ENCODE measurements around the gene PARD3B. TPM values are rescaled to one million over a fixed set of nuclear protein-coding genes. Genes with fewer than 3 reads are reported as not detected.

Gene PARD3B
- total RNA-seq, 1 experiment from 2014 or later = 10.1 TPM

GRCh38 chr2:204713211-204713610, 167.9 kb downstream of the PARD3B start:
- DNase-seq = no peak
- H3K36me3 Mint-ChIP-seq (ENCODE audit: insufficient read depth, unreplicated experiment) = no peaks in the 10 kb centered on the region
- CTCF ChIA-PET = no interaction called here
- intact Hi-C loops (cut with micrococcal nuclease; ENCODE audit: unreplicated experiment) = no loop called here
- H3K9me3 Mint-ChIP-seq (ENCODE audit: low read depth, unreplicated experiment) = no peaks in the 10 kb centered on the region
- no TSS peak for BruUV-seq (replicated peaks)
- H3K27ac Mint-ChIP-seq (ENCODE audit: unreplicated experiment) = no peak overlapping the region
- no peaks in the 10 kb centered on the region for H3K27me3 Mint-ChIP-seq (ENCODE audit: unreplicated experiment)
- no peak overlapping the region for H3K4me3 Mint-ChIP-seq (ENCODE audit: low read depth, unreplicated experiment)
- H3K4me1 Mint-ChIP-seq (ENCODE audit: low read depth, unreplicated experiment) = no peaks in the 10 kb centered on the region
- TF ChIP-seq, protein P1, sequence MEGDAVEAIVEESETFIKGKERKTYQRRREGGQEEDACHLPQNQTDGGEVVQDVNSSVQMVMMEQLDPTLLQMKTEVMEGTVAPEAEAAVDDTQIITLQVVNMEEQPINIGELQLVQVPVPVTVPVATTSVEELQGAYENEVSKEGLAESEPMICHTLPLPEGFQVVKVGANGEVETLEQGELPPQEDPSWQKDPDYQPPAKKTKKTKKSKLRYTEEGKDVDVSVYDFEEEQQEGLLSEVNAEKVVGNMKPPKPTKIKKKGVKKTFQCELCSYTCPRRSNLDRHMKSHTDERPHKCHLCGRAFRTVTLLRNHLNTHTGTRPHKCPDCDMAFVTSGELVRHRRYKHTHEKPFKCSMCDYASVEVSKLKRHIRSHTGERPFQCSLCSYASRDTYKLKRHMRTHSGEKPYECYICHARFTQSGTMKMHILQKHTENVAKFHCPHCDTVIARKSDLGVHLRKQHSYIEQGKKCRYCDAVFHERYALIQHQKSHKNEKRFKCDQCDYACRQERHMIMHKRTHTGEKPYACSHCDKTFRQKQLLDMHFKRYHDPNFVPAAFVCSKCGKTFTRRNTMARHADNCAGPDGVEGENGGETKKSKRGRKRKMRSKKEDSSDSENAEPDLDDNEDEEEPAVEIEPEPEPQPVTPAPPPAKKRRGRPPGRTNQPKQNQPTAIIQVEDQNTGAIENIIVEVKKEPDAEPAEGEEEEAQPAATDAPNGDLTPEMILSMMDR (IDR thresholded peaks at IDR 0.05; ENCODE audit: unreplicated experiment) = no peak

DNA sequence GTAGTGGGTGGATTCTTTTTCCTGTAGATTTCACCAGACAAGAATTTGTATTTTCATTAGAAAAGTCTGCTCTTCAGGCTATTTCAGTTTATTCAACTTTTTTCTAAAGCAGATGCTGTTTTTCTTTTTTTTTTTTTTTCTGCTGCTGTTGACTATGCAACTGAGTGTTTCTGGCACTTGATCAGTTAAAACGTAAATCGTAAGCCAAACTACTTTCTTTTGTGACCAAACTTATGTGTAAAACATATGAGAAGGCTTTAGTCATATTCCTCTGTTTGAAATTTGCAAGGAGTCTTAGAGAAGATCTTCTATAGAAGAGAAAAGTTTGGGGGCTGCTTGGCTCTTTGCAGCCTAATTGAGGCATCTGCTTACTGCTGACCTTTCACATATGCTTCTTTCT, 170.1 kb downstream of the PARD3B start:
- Mint-ChIP-seq H3K27ac (ENCODE audit: unreplicated experiment) (no peak overlapping the region), H3K27me3 (ENCODE audit: unreplicated experiment) (no peaks in the 10 kb centered on the region), H3K4me3 (ENCODE audit: low read depth, unreplicated experiment) (no peak overlapping the region), H3K4me1 (ENCODE audit: low read depth, unreplicated experiment) (no peaks in the 10 kb centered on the region), H3K36me3 (ENCODE audit: insufficient read depth, unreplicated experiment) (no peaks in the 10 kb centered on the region), H3K9me3 (ENCODE audit: low read depth, unreplicated experiment) (no peaks in the 10 kb centered on the region)
- CTCF ChIA-PET = no interaction called here
- intact Hi-C loops (cut with micrococcal nuclease; ENCODE audit: unreplicated experiment) = no loop called here
- no peak for DNase-seq
- no TSS peak for BruUV-seq (replicated peaks)
- TF ChIP-seq, protein P1 (IDR thresholded peaks at IDR 0.05; ENCODE audit: unreplicated experiment) = no peak

GRCh38 chr2:204717591-204717990, 172.3 kb downstream of the PARD3B start:
- TF ChIP-seq, protein P1 (IDR thresholded peaks at IDR 0.05; ENCODE audit: unreplicated experiment) = no peak
- intact Hi-C loops (cut with micrococcal nuclease; ENCODE audit: unreplicated experiment) = no loop called here
- H3K36me3 Mint-ChIP-seq (ENCODE audit: insufficient read depth, unreplicated experiment) = no peaks in the 10 kb centered on the region
- H3K4me3 Mint-ChIP-seq (ENCODE audit: low read depth, unreplicated experiment) = no peak overlapping the region
- no peak for DNase-seq
- no peaks in the 10 kb centered on the region for H3K27me3 Mint-ChIP-seq (ENCODE audit: unreplicated experiment)
- no peaks in the 10 kb centered on the region for H3K4me1 Mint-ChIP-seq (ENCODE audit: low read depth, unreplicated experiment)
- no peak overlapping the region for H3K27ac Mint-ChIP-seq (ENCODE audit: unreplicated experiment)
- BruUV-seq (replicated peaks) = no TSS peak
- no peaks in the 10 kb centered on the region for H3K9me3 Mint-ChIP-seq (ENCODE audit: low read depth, unreplicated experiment)
- CTCF ChIA-PET = no interaction called here

DNA sequence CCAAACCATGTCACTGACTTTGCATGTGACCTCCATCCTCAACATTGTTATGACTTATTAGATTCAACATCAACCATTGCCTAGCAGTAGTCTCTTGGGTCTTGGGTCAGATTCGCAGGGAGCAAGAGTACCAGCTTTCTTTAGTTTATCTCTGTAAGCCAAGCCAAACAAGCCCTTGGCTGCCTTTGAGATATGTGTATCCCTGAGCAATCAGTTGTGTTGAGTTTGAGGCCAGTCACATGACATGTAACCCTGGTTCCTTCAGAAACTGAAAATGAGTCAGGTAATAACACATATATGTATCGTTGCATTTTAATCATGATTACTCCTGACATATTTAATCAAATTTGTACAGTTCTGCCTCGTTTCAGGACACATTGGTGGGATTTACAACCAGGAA, 173.3 kb downstream of the PARD3B start:
- Mint-ChIP-seq H3K36me3 (ENCODE audit: insufficient read depth, unreplicated experiment) (no peaks in the 10 kb centered on the region), H3K9me3 (ENCODE audit: low read depth, unreplicated experiment) (no peaks in the 10 kb centered on the region), H3K27ac (ENCODE audit: unreplicated experiment) (no peak overlapping the region), H3K4me3 (ENCODE audit: low read depth, unreplicated experiment) (no peak overlapping the region), H3K27me3 (ENCODE audit: unreplicated experiment) (no peaks in the 10 kb centered on the region), H3K4me1 (ENCODE audit: low read depth, unreplicated experiment) (no peaks in the 10 kb centered on the region)
- intact Hi-C loops (cut with micrococcal nuclease; ENCODE audit: unreplicated experiment) = no loop called here
- no TSS peak for BruUV-seq (replicated peaks)
- DNase-seq = no peak
- CTCF ChIA-PET = no interaction called here
- TF ChIP-seq, protein P1 (IDR thresholded peaks at IDR 0.05; ENCODE audit: unreplicated experiment) = no peak

DNA sequence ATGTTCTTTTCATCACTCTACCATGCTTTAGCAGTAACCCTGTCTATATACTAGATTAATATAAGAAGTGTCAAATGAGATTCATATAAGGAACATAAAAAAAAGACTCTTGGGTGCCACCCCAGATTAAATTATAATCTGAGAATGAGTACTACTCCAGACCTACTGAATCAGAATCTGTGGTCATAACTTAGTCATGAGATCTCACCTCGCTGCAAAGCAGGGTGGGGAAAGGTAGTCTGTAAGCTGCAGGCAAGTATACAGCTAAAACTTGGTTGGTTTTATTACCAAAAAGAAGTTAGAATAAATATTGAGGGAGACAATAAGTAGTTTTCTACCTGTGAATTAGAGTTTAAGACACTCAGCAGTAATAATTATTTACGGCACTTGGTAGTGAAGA, 175.6 kb downstream of the PARD3B start:
- Mint-ChIP-seq H3K36me3 (ENCODE audit: insufficient read depth, unreplicated experiment) (no peaks in the 10 kb centered on the region), H3K4me1 (ENCODE audit: low read depth, unreplicated experiment) (no peaks in the 10 kb centered on the region), H3K27ac (ENCODE audit: unreplicated experiment) (no peak overlapping the region), H3K9me3 (ENCODE audit: low read depth, unreplicated experiment) (no peaks in the 10 kb centered on the region), H3K27me3 (ENCODE audit: unreplicated experiment) (no peaks in the 10 kb centered on the region), H3K4me3 (ENCODE audit: low read depth, unreplicated experiment) (no peak overlapping the region)
- TF ChIP-seq, protein P1 (IDR thresholded peaks at IDR 0.05; ENCODE audit: unreplicated experiment) = no peak
- intact Hi-C loops (cut with micrococcal nuclease; ENCODE audit: unreplicated experiment) = no loop called here
- no peak for DNase-seq
- BruUV-seq (replicated peaks) = no TSS peak
- CTCF ChIA-PET = no interaction called here
